ENCODE data around the gene SLC9B1.

GRCh38 chr4:103067841-103068547 is 48.5 kb upstream of the SLC9B1 start:
- TF ChIP-seq CTCF (conservative IDR thresholded peaks at IDR 0.05; ENCODE audit: low read depth, low read length) (no peak), EZH2 (IDR thresholded peaks at IDR 0.05; ENCODE audit: borderline replicate concordance, low read depth, low read length, poor library complexity, severe bottlenecking) (no peak)

All from A673 (cell line).